SK-N-MC (cell line): Measurements from ENCODE around the gene GOLT1A.

Experiments used
- EZH2 ChIP-seq: fragments of 200-600 bp; sonication (generic); IDR thresholded peaks from one replicate; pipeline ENCODE4 v1.6.1; 2017; ENCODE audit warnings: antibody characterized with exemption
- FOXP2 ChIP-seq: optimal IDR thresholded peaks from 2 replicates; pipeline ENCODE3; 2011; ENCODE audit warnings: mild to moderate bottlenecking, moderate library complexity; ENCODE audit not compliant: insufficient read depth; ENCODE audit errors: extremely low read length, control extremely low read depth
- POLR2AphosphoS5 ChIP-seq: IDR thresholded peaks from 2 replicates; pipeline ENCODE4 v1.6.1; 2012; ENCODE audit warnings: mild to moderate bottlenecking, low read depth, low read length, borderline replicate concordance

DNA sequence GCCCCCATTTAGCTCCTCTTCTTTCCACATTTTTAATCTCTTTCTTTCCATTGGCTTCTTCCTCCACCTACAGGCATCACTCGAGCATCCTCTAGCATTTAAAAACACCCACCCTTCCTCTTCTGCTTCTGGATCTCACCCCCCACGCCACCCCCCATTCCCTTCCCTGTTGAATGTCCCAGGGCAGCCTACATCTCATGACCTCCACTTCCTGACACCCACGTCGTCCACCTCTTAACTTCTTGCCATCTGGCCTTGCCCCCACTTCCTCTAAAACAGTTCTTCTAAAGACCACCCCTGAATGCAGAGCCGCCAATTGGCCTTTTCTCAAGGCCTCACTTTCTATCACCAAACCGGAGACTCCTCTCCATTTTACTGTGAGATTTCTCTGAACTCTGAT, 55.8 kb downstream of the GOLT1A start:
- TF ChIP-seq EZH2, result no peak
- no peak for TF ChIP-seq FOXP2
- no peak for TF ChIP-seq POLR2AphosphoS5
